ENCODE results near the gene C2orf68.

C2orf68 gene

DNA sequence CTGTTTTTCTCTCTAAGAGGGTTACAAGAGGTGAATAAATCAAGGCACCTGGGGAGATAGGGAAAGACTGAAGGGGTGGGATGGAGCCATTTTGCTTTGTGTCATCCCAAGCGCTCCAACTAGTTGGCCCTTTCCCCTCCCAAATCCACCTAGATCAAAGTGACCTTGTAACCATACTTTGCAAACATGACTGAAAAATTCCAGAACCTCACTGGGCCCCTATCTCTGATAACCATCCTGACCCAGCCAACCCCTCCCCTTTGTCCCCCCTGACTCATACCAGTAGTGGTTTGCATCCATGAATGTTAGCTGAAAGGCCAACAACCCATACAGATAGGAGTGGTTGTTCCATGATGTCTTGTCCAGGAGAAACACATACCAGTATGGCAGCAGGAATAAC lies 53.7 kb downstream of the C2orf68 start:
- peaks cover 37% of the 10 kb centered on the region for H3K4me1 Mint-ChIP-seq
- H3K27ac Mint-ChIP-seq = no peak overlapping the region
- no peak overlapping the region for H3K4me3 Mint-ChIP-seq
- H3K9me3 Mint-ChIP-seq = no peaks in the 10 kb centered on the region
- peaks cover 7% of the 10 kb centered on the region for H3K36me3 Mint-ChIP-seq
- no peaks in the 10 kb centered on the region for H3K27me3 Mint-ChIP-seq

DNA sequence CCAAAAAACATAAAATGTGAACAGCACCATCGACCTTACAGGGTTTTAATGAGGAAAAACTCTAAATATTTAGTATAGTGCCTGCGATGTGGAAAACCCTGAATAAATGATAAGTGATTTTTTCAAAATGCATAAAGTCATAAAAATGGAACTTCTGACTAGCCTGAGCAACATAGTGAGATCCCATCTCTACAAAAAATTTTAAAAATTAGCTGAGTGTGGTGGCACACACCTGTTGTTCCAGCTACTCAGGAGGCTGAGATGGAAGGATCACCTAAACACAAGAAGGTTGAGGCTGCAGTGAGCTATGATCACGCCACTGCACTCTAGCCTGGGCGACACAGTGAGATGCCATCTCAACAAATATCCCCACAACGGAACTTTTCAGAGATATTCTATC lies 54.7 kb downstream of the C2orf68 start:
- Mint-ChIP-seq H3K27me3 (no peaks in the 10 kb centered on the region), H3K9me3 (no peaks in the 10 kb centered on the region), H3K27ac (no peak overlapping the region), H3K4me1 (peaks cover 40% of the 10 kb centered on the region), H3K4me3 (no peak overlapping the region), H3K36me3 (peaks cover 8% of the 10 kb centered on the region)
